ENCODE results near the gene CDH4. TPM values are rescaled to one million over a fixed set of nuclear protein-coding genes. Genes with fewer than 3 reads are reported as not detected.

CDH4 gene
- total RNA-seq, 1 donor from 2014 or later, result 0.08 TPM

GRCh38 chr20:61698598-61699494, 446.8 kb downstream of the CDH4 start:
- ATAC-seq (no peak), DNase-seq (ENCODE audit: missing footprints) (peak; percentile 52)
- intact Hi-C loops (cut with DNase I), result no loop called here

GRCh38 chr20:61699495-61700374, 447.7 kb downstream of the CDH4 start:
- DNase-seq (ENCODE audit: missing footprints) (peak; percentile 34), ATAC-seq (peak; percentile 82)
- intact Hi-C loops (cut with DNase I), result no loop called here

GRCh38 chr20:61700595-61701140, 448.6 kb downstream of the CDH4 start:
- intact Hi-C loops (cut with DNase I), result no loop called here
- peak; percentile 45 for DNase-seq (ENCODE audit: missing footprints)

GRCh38 chr20:61701401-61701800, 449.3 kb downstream of the CDH4 start:
- intact Hi-C loops (cut with DNase I), result no loop called here
- ATAC-seq (no peak), DNase-seq (ENCODE audit: missing footprints) (peak; percentile 32)

More at GRCh38 chr20:61700595-61701140, 448.6 kb downstream of the CDH4 start:
- ATAC-seq, result no peak

GRCh38 chr20:61701802-61702201, 449.7 kb downstream of the CDH4 start:
- DNase-seq (ENCODE audit: missing footprints) (no peak), ATAC-seq (no peak)
- intact Hi-C loops (cut with DNase I), result no loop called here

GRCh38 chr20:61702246-61702645, 450.2 kb downstream of the CDH4 start:
- ATAC-seq, result no peak
- peak; percentile 61 for DNase-seq (ENCODE audit: missing footprints)
- intact Hi-C loops (cut with DNase I), result no loop called here

- ATAC-seq (no peak), DNase-seq (ENCODE audit: missing footprints) (no peak)
- intact Hi-C loops (cut with DNase I), result no loop called here
Observed at GRCh38 chr20:61704661-61705060, 452.6 kb downstream of the CDH4 start.

GRCh38 chr20:61705386-61706258, 453.6 kb downstream of the CDH4 start:
- DNase-seq (ENCODE audit: missing footprints) (no peak), ATAC-seq (no peak)
- intact Hi-C loops (cut with DNase I), result no loop called here

- ATAC-seq, result no peak
- peak; percentile 45 for DNase-seq (ENCODE audit: missing footprints)
- intact Hi-C loops (cut with DNase I), result no loop called here
Observed at GRCh38 chr20:61706259-61706961, 454.3 kb downstream of the CDH4 start.

GRCh38 chr20:61708891-61709290, 456.8 kb downstream of the CDH4 start:
- peak; percentile 54 for DNase-seq (ENCODE audit: missing footprints)
- intact Hi-C loops (cut with DNase I), result no loop called here
- ATAC-seq, result no peak

- DNase-seq (ENCODE audit: missing footprints), result peak; percentile 20
- no peak for ATAC-seq
- intact Hi-C loops (cut with DNase I), result no loop called here
Observed at GRCh38 chr20:61710108-61710507, 458.0 kb downstream of the CDH4 start.

- ATAC-seq (no peak), DNase-seq (ENCODE audit: missing footprints) (no peak)
- intact Hi-C loops (cut with DNase I), result no loop called here
Observed at GRCh38 chr20:61712688-61713087, 460.6 kb downstream of the CDH4 start.

GRCh38 chr20:61718361-61719005, 466.4 kb downstream of the CDH4 start:
- DNase-seq (ENCODE audit: missing footprints), result peak; percentile 23
- intact Hi-C loops (cut with DNase I), result no loop called here
- ATAC-seq, result no peak

GRCh38 chr20:61719691-61720347, 467.8 kb downstream of the CDH4 start:
- no peak for ATAC-seq
- intact Hi-C loops (cut with DNase I), result no loop called here
- peak; percentile 34 for DNase-seq (ENCODE audit: missing footprints)

GRCh38 chr20:61720348-61720696, 468.3 kb downstream of the CDH4 start:
- intact Hi-C loops (cut with DNase I), result no loop called here
- ATAC-seq, result no peak
- peak; percentile 11 for DNase-seq (ENCODE audit: missing footprints)

- intact Hi-C loops (cut with DNase I), result no loop called here
- DNase-seq (ENCODE audit: missing footprints), result peak; percentile 56
- ATAC-seq, result peak; percentile 48
Observed at GRCh38 chr20:61722146-61722678, 470.2 kb downstream of the CDH4 start.

Measured in Right ventricle myocardium inferior (tissue), 1 donor.